Right lobe of liver (tissue), 6 donors: ENCODE results near the gene CEACAM3. TPM values are rescaled to one million over a fixed set of nuclear protein-coding genes. Genes with fewer than 3 reads are reported as not detected.

ENCODE experiments used
- ATAC-seq, 4 donors: fragments of 200-7000 bp; cut with Tn5 transposase; one replicate each; pipeline ENCODE4 v1.9.1; 2020; ENCODE audit warnings: mild to moderate bottlenecking in 4 of 4, moderate library complexity in 4 of 4
- DNase-seq, 3 donors: peaks; one replicate each; pipeline ENCODE4 v3.0.0-alpha.2; 2020
- H3K27ac ChIP-seq, 3 donors: fragments of 200-600 bp; one replicate each; pipeline ENCODE4 v1.8.0; 2022
- H3K27me3 ChIP-seq, 2 donors: fragments of 200-600 bp; one replicate each; pipeline ENCODE4 v1.8.0; 2022
- H3K36me3 ChIP-seq, 4 donors: fragments of 200-600 bp; sonication (generic) in 1 of 4; one replicate each; pipeline versions ENCODE4 v1.5.1 to v1.8.0; 2017 to 2022; ENCODE audit warnings: control low read depth in 1 of 4
- H3K4me1 ChIP-seq, 4 donors: fragments of 200-600 bp; sonication (generic) in 1 of 4; one replicate each; pipeline versions ENCODE4 v1.5.1 to v1.8.0; 2017 to 2022; ENCODE audit warnings: control low read depth in 1 of 4
- H3K4me3 ChIP-seq, 3 donors: fragments of 200-600 bp; one replicate each; pipeline ENCODE4 v1.8.0; 2022
- H3K9me3 ChIP-seq, 4 donors: fragments of 200-600 bp; sonication (generic) in 1 of 4; one replicate each; pipeline versions ENCODE4 v1.5.1 to v1.8.0; 2017 to 2022; ENCODE audit warnings: control low read depth in 1 of 4
- POLR2A ChIP-seq: fragments of 450-650 bp; IDR thresholded peaks from one replicate; pipeline ENCODE4 v1.6.1; 2017; ENCODE audit warnings: antibody characterized with exemption, mild to moderate bottlenecking
- WGBS: methylation state at CpG from one replicate; pipeline ENCODE4 v1.1.6; 2018; ENCODE audit warnings: low coverage, low lambda C conversion rate; ENCODE audit not compliant: insufficient coverage; ENCODE audit errors: missing lambda C conversion rate; 5-methylcytosine and 5-hydroxymethylcytosine counted together
- intact Hi-C, 2 donors: fragments of 100-400 bp; cut with DNase I; formaldehyde crosslinking; loops; one replicate each; pipeline versions ENCODE4 v1.11.2 to v1.14.1; 2022
- total RNA-seq, 6 experiments: library from RNA; depleted of rRNA in 2 of 6; stranded (reverse); fragments of >200 nt in 2 of 6; fragmentation: NEBNext Ultra II Directional in 3 of 6; extraction: Animal tissue kit (Norgen Biotek cat#: 25700) in 3 of 6; gene quantifications; one replicate each; pipeline versions ENCODE4 v1.1.0 to v1.2.4, GENCODE V29; 2016 to 2023
- TF ChIP-seq, protein P1 (sequence below), 4 donors: fragments of 200-600 bp in 3 of 4; fragments of 450-650 bp in 1 of 4; IDR thresholded peaks; one replicate each; pipeline versions ENCODE4 v1.5.1 to v1.8.0; 2016 to 2022; ENCODE audit warnings: antibody characterized with exemption in 4 of 4, mild to moderate bottlenecking in 2 of 4
- donor health status: DM: no; HTN: yes; CAD: no.
- donor health status: DM: no; HTN: no; CAD: no.
- donor health status: DM: no; HTN: no; CAD: no.
- donor health status: DM: no; HTN: yes; CAD: no.
- donor health status: DM: no; HTN: yes; CAD: no.

Gene CEACAM3
- total RNA-seq, 6 experiments from 2014 or later: 0.42 to 0.73 (median 0.51) TPM

DNA sequence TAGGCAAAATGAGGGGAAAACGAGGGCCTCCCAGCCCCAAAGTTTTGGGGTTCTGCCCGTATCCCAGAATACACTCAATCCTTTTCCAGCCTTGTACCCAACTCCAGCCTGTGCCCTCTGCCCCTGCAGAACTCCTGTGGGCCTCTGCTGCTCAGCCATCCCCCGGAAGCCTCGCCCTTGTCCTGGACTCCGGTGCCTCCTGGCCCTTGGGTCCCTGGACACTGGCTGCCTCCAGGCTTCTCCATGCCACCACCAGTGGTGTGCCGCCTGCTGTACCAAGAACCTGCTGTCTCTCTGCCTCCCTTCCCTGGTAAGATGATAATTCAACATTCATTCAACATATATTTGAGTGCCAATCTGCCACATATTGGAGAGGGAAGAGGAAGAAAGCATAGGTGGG lies 52.3 kb downstream of the CEACAM3 start:
- TF ChIP-seq POLR2A: no peak
- TF ChIP-seq, protein P1, sequence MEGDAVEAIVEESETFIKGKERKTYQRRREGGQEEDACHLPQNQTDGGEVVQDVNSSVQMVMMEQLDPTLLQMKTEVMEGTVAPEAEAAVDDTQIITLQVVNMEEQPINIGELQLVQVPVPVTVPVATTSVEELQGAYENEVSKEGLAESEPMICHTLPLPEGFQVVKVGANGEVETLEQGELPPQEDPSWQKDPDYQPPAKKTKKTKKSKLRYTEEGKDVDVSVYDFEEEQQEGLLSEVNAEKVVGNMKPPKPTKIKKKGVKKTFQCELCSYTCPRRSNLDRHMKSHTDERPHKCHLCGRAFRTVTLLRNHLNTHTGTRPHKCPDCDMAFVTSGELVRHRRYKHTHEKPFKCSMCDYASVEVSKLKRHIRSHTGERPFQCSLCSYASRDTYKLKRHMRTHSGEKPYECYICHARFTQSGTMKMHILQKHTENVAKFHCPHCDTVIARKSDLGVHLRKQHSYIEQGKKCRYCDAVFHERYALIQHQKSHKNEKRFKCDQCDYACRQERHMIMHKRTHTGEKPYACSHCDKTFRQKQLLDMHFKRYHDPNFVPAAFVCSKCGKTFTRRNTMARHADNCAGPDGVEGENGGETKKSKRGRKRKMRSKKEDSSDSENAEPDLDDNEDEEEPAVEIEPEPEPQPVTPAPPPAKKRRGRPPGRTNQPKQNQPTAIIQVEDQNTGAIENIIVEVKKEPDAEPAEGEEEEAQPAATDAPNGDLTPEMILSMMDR (IDR thresholded peaks at IDR 0.05): no peak
- H3K9me3 ChIP-seq: no peaks in the 10 kb centered on the region
- H3K27me3 ChIP-seq: no peaks in the 10 kb centered on the region
- H3K27ac ChIP-seq: no peak overlapping the region
- no peak for ATAC-seq
- H3K4me1 ChIP-seq: no peaks in the 10 kb centered on the region
- intact Hi-C loops: no loop called here
- no peaks in the 10 kb centered on the region for H3K36me3 ChIP-seq
- WGBS: 56% methylated on average over 6 of the region's 6 CpGs
- DNase-seq: no peak
- no peak overlapping the region for H3K4me3 ChIP-seq

DNA sequence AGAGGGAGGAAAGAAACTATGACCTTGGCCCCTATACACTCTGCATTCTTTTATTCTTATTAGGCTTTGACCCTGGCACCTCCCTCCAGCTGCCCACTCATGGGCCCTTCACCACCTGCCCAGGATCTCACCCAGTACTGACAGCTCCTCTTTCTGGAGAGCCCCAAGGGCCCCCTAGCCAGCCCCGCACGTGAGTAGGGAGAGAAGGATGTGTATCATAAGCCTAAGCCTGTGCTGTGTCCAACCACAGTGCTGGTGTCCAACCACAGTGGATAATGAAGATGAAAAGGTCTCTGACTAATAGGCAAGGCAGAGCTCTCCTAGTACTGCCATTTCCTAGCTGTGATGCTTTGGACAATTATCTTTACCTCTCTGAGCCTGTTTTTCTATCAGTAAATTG lies 52.7 kb downstream of the CEACAM3 start:
- no peaks in the 10 kb centered on the region for H3K9me3 ChIP-seq
- no peaks in the 10 kb centered on the region for H3K4me1 ChIP-seq
- 92% methylated on average over 2 of the region's 2 CpGs for WGBS
- no peak overlapping the region for H3K27ac ChIP-seq
- no peaks in the 10 kb centered on the region for H3K27me3 ChIP-seq
- TF ChIP-seq, protein P1 (IDR thresholded peaks at IDR 0.05): no peak
- TF ChIP-seq POLR2A: no peak
- ATAC-seq (no peak), DNase-seq (no peak)
- intact Hi-C loops: no loop called here
- H3K36me3 ChIP-seq: no peaks in the 10 kb centered on the region
- no peak overlapping the region for H3K4me3 ChIP-seq

GRCh38 chr19:41850381-41850780 lies 54.0 kb downstream of the CEACAM3 start:
- no peaks in the 10 kb centered on the region for H3K9me3 ChIP-seq
- no peak overlapping the region for H3K27ac ChIP-seq
- no peak overlapping the region for H3K4me3 ChIP-seq
- H3K27me3 ChIP-seq: no peaks in the 10 kb centered on the region
- H3K36me3 ChIP-seq: no peaks in the 10 kb centered on the region
- ATAC-seq: no peak
- no peaks in the 10 kb centered on the region for H3K4me1 ChIP-seq
- TF ChIP-seq POLR2A: no peak
- TF ChIP-seq, protein P1 (IDR thresholded peaks at IDR 0.05): no peak
- DNase-seq: no peak
- WGBS: 33% methylated on average over 3 of the region's 5 CpGs
- intact Hi-C loops: no loop called here

- H3K4me3 ChIP-seq: no peak overlapping the region
- 19% methylated on average over 2 of the region's 4 CpGs for WGBS
- no peaks in the 10 kb centered on the region for H3K36me3 ChIP-seq
- DNase-seq: no peak
- H3K27me3 ChIP-seq: no peaks in the 10 kb centered on the region
- intact Hi-C loops: no loop called here
- H3K4me1 ChIP-seq: no peaks in the 10 kb centered on the region
- no peaks in the 10 kb centered on the region for H3K9me3 ChIP-seq
- no peak overlapping the region for H3K27ac ChIP-seq
- ATAC-seq: no peak
- no peak for TF ChIP-seq POLR2A
- TF ChIP-seq, protein P1 (IDR thresholded peaks at IDR 0.05): no peak
Measured at GRCh38 chr19:41851456-41851855, 55.1 kb downstream of the CEACAM3 start.

DNA sequence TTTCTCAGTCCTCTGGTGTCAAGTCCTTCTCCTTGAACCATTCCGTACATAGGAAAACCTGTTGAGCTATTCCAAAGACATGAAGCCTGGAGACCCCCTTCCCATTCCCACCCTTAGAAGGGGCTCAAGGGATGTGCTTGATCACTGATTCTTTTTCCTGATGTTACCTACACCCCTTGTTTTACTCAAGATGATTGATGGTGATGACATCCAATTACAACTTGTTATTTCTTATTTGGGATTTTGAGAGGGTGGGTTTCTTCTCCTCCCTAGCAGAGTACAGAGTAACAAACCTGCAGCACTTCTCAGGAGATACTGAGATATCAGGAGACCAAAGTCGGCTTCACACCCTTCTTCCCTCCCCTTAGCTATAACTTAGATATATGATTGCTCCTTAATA lies 57.0 kb downstream of the CEACAM3 start:
- intact Hi-C loops: no loop called here
- Histone ChIP-seq H3K4me3 (no peak overlapping the region), H3K9me3 (no peaks in the 10 kb centered on the region), H3K4me1 (no peaks in the 10 kb centered on the region), H3K27ac (no peak overlapping the region), H3K36me3 (no peaks in the 10 kb centered on the region), H3K27me3 (no peaks in the 10 kb centered on the region)
- TF ChIP-seq POLR2A: no peak
- TF ChIP-seq, protein P1 (IDR thresholded peaks at IDR 0.05): no peak
- no peak for DNase-seq
- no peak for ATAC-seq
- 57% methylated on average over 1 of the region's 2 CpGs for WGBS
